ENCODE measurements around the gene FAM89A. TPM values are rescaled to one million over a fixed set of nuclear protein-coding genes. Genes with fewer than 3 reads are reported as not detected.

FAM89A gene
- total RNA-seq, 1 donor from 2014 or later: 8.9 TPM

DNA sequence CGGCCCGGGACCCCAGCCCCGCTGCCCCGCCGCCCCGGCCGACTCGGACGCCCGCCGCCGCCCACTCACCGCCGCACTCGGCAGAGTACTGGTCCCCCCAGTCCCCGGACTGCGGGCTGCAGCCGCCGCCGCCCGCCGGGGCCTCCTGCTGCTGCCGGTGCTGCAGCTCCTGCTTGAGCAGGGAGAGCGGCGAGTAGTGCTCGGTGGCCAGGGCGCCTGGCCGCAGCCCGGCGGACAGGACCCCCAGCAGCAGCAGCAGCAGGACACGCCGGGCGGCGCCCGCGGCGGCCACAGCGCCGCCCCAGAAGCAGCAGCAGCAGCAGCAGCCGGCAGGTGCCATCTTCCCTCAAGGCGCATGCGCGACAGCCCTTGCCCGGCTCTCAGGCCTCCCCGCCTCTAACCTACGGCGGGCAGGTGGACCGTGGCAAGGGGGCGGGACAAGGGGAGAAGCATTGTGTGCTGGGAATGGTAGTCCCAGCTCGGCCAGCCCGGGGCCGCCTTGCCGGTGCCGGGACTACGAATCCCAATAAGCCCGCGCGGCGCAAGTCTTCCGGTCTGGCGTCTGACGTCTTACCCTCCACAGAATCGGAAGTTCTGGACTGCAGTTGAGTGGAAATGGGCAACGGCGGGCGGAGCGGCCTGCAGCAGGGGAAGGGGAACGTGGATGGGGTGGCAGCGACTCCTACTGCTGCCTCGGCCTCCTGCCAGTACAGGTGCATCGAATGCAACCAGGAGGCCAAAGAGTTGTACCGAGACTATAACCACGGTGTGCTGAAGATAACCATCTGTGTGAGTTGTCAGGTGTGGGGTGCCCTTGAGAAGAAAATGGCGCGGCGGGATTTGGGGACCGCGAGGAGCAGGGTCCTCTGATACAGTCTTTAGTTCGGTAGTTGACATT is 61.3 kb downstream of the FAM89A start, which contains the start of the genes ARV1 and TTC13:
Gene ARV1, plus strand, starts transcription at position 604 of the 898 bp plus-strand sequence. Its CDS starts 12 bp downstream, at position 616.
Gene TTC13, minus strand, starts transcription at position 371 of the 898 bp plus-strand sequence. Its CDS starts 31 bp downstream, at position 340.
- intact Hi-C loops (cut with DNase I): loop anchor here (2.0 kb wide), 1 partner anchor 232 kb away; no protein-coding TSS in a partner anchor
- peak; percentile 100 for DNase-seq (ENCODE audit: missing footprints)
- peak; percentile 100 for ATAC-seq

DNA sequence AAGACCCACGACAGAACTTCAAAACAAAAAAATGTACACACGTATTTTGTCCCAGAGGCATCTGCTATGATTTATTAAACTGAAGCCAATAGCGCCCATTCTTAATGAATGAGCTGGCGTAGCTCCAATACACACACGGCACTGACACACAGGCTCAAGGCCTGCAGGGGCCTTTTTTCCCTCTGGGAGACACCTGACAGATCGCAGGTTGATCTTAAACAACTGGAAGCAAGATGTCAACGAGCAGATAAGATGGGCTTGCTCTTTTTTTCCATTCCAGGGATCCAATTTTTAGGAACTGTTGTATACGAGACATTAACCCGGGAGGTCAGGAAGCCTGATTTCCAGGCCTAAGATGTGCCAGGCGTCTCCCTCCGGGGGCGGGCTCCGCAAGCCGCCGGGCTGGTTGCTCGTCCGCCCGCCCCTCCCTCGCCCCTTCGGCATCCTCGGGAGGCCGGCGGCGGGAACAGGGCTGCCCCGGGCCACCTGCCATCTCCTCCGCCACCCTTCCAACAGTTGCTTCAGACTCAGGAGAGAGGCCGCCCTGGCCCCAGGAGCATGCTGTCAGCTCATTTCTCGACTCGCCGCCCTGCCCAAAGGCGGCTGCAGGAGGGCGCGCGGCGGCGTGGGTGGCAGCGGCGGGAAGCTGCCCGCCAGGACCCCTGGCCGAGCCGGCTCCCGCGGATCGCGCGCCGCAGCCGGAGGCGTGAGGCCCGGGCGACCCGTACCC is 62.1 kb downstream of the FAM89A start:
- ATAC-seq: no peak

DNA sequence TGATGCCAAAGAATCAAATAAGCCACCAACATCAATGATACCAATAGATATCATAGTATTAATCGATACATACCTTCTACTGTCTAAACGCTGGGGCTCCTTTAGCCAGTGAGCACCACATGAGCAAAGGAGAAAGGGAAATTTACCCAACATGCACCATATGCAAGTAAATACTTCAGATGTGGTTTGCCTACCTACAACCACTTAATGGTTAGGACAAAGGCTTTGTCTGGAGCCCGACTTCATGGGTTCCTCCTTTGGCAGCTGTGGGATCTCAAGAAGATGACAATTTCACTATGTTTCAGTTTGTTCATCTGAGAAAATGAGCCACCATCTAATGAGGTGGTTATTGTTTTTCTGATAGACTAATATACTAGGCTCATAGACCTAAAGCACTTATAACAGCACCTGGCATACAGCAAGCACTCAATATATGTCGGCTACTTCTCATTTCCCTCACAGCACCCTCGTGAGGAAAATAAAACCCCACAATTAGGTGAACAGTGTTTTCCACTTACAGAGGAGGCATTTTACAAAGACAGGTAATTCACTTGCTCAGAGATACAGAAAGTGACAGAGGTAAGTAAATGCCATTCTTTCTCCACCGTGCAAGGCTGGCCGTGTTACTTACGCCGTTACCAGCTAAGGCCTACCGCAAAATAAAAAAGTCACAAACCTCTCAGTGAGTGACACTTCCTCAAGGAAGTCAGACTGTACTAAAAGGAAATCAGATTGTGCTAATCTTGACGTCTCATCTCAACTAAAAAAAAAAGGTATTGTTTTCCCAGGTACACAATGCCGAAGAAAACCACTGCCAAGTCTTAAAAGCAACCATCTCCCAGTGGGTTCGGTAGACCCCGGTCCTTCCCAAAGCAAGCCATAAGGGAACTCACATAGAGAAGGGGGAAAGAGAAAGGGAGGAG is 63.0 kb downstream of the FAM89A start:
- DNase-seq (ENCODE audit: missing footprints): no peak
- no peak for ATAC-seq
- intact Hi-C loops (cut with DNase I): no loop called here

More for the DNA sequence above, 62.1 kb downstream of the FAM89A start:
- DNase-seq (ENCODE audit: missing footprints): no peak
- intact Hi-C loops (cut with DNase I): loop anchor here (2.0 kb wide), 1 partner anchor 233 kb away; no protein-coding TSS in a partner anchor

DNA sequence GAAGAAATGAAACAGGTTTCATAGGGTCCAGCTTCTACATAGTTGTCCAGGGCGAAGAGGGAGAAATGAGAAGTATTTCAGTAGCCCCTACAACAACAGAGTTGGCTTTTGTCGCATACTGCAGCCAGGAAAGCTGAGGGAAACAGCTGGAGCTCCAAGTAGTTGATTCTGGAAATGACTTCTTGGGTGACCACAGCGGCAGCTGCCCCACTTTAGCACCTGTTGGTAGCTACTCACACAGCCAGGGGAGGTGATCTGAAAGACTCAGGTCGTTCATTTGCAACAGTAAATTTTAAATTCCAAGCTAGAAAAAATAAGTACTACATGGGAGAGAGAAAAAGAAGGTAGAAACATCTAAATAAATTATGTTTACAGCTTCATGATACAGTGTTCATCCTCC is 63.7 kb downstream of the FAM89A start:
- ATAC-seq (no peak), DNase-seq (ENCODE audit: missing footprints) (no peak)
- intact Hi-C loops (cut with DNase I): no loop called here

DNA sequence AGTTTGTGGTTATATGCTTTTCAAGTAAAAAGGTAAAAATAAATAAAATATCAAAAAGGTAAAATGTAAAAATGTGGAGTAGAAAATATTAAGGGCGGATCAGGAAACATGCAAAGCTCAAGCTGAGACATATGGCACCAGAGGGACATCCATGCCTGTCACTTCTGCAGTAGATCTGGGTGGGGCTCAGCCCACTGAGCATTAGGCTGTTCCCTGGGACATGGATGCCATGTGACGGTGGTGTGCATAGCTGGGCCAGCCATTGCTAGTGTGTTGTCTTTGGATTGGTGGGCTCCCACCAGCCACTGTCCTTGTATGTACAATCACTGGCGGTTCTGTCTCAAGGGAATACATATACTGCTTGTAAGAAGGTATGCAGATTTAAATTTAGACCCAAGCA is 64.4 kb downstream of the FAM89A start:
- ATAC-seq: no peak
- intact Hi-C loops (cut with DNase I): no loop called here

DNA sequence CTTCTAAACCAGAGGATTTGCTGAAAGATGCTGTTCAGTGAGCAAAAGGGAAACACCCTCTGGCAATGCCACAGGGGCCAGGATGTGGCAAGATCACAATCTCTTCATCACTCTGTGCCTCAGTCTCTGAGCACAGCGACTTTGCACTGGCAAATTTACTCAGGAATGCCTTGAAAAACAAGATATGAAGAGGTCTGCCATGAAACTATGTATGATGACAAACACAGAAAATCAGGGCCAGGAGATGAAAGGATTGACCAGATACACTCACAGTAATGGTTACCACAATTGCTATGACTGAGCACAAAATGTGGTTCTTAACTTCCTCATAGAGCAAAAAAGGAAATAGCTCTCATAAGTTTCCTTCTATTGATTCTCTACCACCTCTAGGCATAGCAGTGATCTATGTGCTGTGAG is 67.2 kb downstream of the FAM89A start:
- intact Hi-C loops (cut with DNase I): loop anchor here (5.0 kb wide), 1 partner anchor 51 kb away; no protein-coding TSS in a partner anchor
- ATAC-seq (no peak), DNase-seq (ENCODE audit: missing footprints) (no peak)

More for the DNA sequence above, 64.4 kb downstream of the FAM89A start:
- no peak for DNase-seq (ENCODE audit: missing footprints)

DNA sequence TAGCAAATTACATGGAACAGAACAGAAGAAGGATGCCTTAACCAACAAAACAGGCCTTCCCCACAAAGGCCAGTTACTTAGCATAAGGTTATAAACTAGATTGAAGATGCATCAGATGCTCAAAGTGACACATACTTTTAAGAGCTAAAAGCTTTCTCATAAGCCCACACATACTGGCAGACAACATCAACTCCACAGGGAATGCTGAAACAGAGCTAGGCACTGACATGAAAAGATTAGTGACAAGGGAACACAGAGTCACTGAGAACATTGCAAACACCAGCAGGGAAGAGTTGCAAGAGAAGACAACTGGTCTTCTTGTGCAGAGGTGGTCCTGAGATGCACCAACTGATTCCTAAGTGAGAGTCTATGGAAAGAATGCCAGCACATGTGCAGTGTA is 68.3 kb downstream of the FAM89A start:
- intact Hi-C loops (cut with DNase I): loop anchor here (5.0 kb wide), 1 partner anchor 49 kb away; no protein-coding TSS in a partner anchor
- no peak for ATAC-seq

DNA sequence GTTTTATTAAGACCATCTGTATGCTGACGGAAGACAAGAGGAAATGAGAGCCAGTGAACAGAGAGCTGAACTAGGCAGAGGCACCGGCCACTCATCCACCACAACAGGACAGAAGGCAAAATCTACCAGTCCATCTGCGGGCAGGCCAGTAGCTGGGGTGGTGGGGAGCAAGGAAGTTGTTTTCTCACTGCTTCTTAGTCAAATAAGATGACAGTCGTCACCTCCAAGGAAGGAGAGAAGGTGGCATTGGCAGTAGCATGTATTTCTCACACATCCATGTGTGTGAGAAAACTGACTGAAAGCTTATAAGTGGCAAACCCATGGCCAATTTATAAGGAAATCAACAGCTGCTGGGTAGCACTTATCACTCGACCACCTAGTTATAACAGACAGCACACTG is 69.6 kb downstream of the FAM89A start:
- intact Hi-C loops (cut with DNase I): loop anchor here (5.0 kb wide), 1 partner anchor 48 kb away; no protein-coding TSS in a partner anchor
- no peak for ATAC-seq

More for the DNA sequence above, 68.3 kb downstream of the FAM89A start:
- DNase-seq (ENCODE audit: missing footprints): no peak

More for the DNA sequence above, 69.6 kb downstream of the FAM89A start:
- DNase-seq (ENCODE audit: missing footprints): no peak

Other genes with a start within 250 kb of the FAM89A start
- gene C1orf198, start 171.7 kb downstream of the FAM89A start, total RNA-seq: 46.0 TPM
- gene TTC13, start 61.4 kb downstream of the FAM89A start, total RNA-seq: 6.7 TPM
- gene ARV1, start 61.2 kb downstream of the FAM89A start, total RNA-seq: 17.3 TPM
- 0.11 TPM for gene TRIM67, start 121.8 kb upstream of the FAM89A start, total RNA-seq
- 59.1 TPM for gene GNPAT, start 201.0 kb upstream of the FAM89A start, total RNA-seq

Data from Right ventricle myocardium inferior (tissue), 1 donor.